HS-27A (cell line): ENCODE results near the gene SPATC1L.
"Not testable (repeated sequence)": the region's sequence is repeated elsewhere in the genome, so short reads cannot be mapped to it uniquely, and the experiment has no call there.

Experiments
- DNase-seq: peaks from one replicate; pipeline ENCODE4 v3.0.0-alpha.2; 2012; ENCODE audit warnings: low read depth, missing footprints

SPATC1L gene

GRCh38 chr21:46150073-46150472 is 34.2 kb downstream of the SPATC1L start:
- no peak for DNase-seq

- DNase-seq = no peak
Observed at GRCh38 chr21:46149205-46149901, 34.9 kb downstream of the SPATC1L start.

- DNase-seq = no peak
Observed at GRCh38 chr21:46148106-46148505, 36.2 kb downstream of the SPATC1L start.

- not testable (repeated sequence) for DNase-seq
Observed at GRCh38 chr21:46147429-46147828, 36.8 kb downstream of the SPATC1L start.

GRCh38 chr21:46146856-46147255 is 37.4 kb downstream of the SPATC1L start:
- DNase-seq = no peak

GRCh38 chr21:46145840-46146691 is 38.2 kb downstream of the SPATC1L start:
- DNase-seq = no peak

- DNase-seq = no peak
Observed at GRCh38 chr21:46145159-46145839, 39.0 kb downstream of the SPATC1L start.

- DNase-seq = no peak
Observed at GRCh38 chr21:46144464-46145070, 39.7 kb downstream of the SPATC1L start.

GRCh38 chr21:46142582-46143473 is 41.4 kb downstream of the SPATC1L start:
- DNase-seq = no peak

GRCh38 chr21:46141767-46142581 is 42.3 kb downstream of the SPATC1L start:
- DNase-seq = no peak

- DNase-seq = not testable (repeated sequence)
Observed at GRCh38 chr21:46140352-46141003, 43.8 kb downstream of the SPATC1L start.

- no peak for DNase-seq
Observed at GRCh38 chr21:46139686-46140085, 44.6 kb downstream of the SPATC1L start.

GRCh38 chr21:46138383-46138970 is 45.8 kb downstream of the SPATC1L start:
- no peak for DNase-seq

- no peak for DNase-seq
Observed at GRCh38 chr21:46137908-46138307, 46.4 kb downstream of the SPATC1L start.

GRCh38 chr21:46136739-46137349 is 47.4 kb downstream of the SPATC1L start:
- no peak for DNase-seq

- DNase-seq = no peak
Observed at GRCh38 chr21:46135782-46136395, 48.4 kb downstream of the SPATC1L start.

- no peak for DNase-seq
Observed at GRCh38 chr21:46131838-46132651, 52.2 kb downstream of the SPATC1L start.

- no peak for DNase-seq
Observed at GRCh38 chr21:46131588-46131837, 52.7 kb downstream of the SPATC1L start.
